ENCODE results near the gene CRIP2. TPM values are rescaled to one million over a fixed set of nuclear protein-coding genes. Genes with fewer than 3 reads are reported as not detected.

Gene CRIP2
- total and polyA plus RNA-seq, 2 of the 13 experiments (the other 11 are each of a cell fraction or from before 2014, with no cell fraction given) = 31.6 to 37.9 TPM

- no peak; the same call in 1 of the 2 replicates for TF ChIP-seq ZNF142 (CRISPR knock-in tag; IDR thresholded peaks at IDR 0.05)
- 0 out of 2 replicates have a peak, but pooled peaks have one; percentile 70 for TF ChIP-seq ISL2 (CRISPR knock-in tag; IDR thresholded peaks at IDR 0.05)
- no peak for TF ChIP-seq CEBPG (CRISPR knock-in tag; IDR thresholded peaks at IDR 0.05)
- TF ChIP-seq YY1 (IDR thresholded peaks at IDR 0.05; ENCODE audit: insufficient read depth, insufficient replicate concordance, low read depth, low read length) = peak; percentile 60
- TF ChIP-seq EEA1 (CRISPR knock-in tag; IDR thresholded peaks at IDR 0.05; ENCODE audit: borderline replicate concordance) = no peak
- TF ChIP-seq HOXA5 (CRISPR knock-in tag; IDR thresholded peaks at IDR 0.05) = no peak
- TF ChIP-seq DMTF1 (CRISPR knock-in tag; IDR thresholded peaks at IDR 0.05) = no peak
- no peak for TF ChIP-seq MEIS2 (CRISPR knock-in tag; IDR thresholded peaks at IDR 0.05)
- peak; percentile 89 for TF ChIP-seq THRA (CRISPR knock-in tag; IDR thresholded peaks at IDR 0.05; ENCODE audit: borderline replicate concordance)
- no peak for TF ChIP-seq ZBTB8A (CRISPR knock-in tag; IDR thresholded peaks at IDR 0.05; ENCODE audit: borderline replicate concordance, low read depth)
- TF ChIP-seq ELF4 (CRISPR knock-in tag; IDR thresholded peaks at IDR 0.05; ENCODE audit: borderline replicate concordance) = no peak
- no peak for TF ChIP-seq MTF2 (CRISPR knock-in tag; IDR thresholded peaks at IDR 0.05; ENCODE audit: borderline replicate concordance)
- no peak for TF ChIP-seq KLF9 (CRISPR knock-in tag; IDR thresholded peaks at IDR 0.05; ENCODE audit: low read depth)
- no peak; the same call in 1 of the 2 replicates for TF ChIP-seq TMF1 (CRISPR knock-in tag; IDR thresholded peaks at IDR 0.05; ENCODE audit: low read depth)
- no peak for TF ChIP-seq ZNF678 (CRISPR knock-in tag; IDR thresholded peaks at IDR 0.05)
- TF ChIP-seq SRY (CRISPR knock-in tag; IDR thresholded peaks at IDR 0.05) = 0 out of 2 replicates have a peak, but pooled peaks have one; percentile 46
- no peak for TF ChIP-seq ZNF431 (CRISPR knock-in tag; IDR thresholded peaks at IDR 0.05; ENCODE audit: borderline replicate concordance, low read depth)
- no peak for TF ChIP-seq ZBTB2 (CRISPR knock-in tag; IDR thresholded peaks at IDR 0.05; ENCODE audit: low read depth)
Measured at GRCh38 chr14:105495990-105496830, 21.6 kb downstream of the CRIP2 start (continued).

All from HepG2 (cell line).